Peyer's patch (tissue), 4 donors: ENCODE data around the gene SUPT20H.

Source experiments
- POLR2A ChIP-seq, 2 donors: fragments of 450-650 bp; IDR thresholded peaks; one replicate each; pipeline ENCODE4 v1.5.1; 2017; ENCODE audit warnings: antibody characterized with exemption in 2 of 2, mild to moderate bottlenecking in 2 of 2, moderate library complexity in 2 of 2
- TF ChIP-seq, protein P1 (sequence below), 6 experiments: fragments of 450-650 bp in 4 of 6; fragments of 200-600 bp in 2 of 6; sonication (generic) in 1 of 6; IDR thresholded peaks; one replicate each; pipeline ENCODE4 v1.5.1; 2017 to 2019; ENCODE audit warnings: antibody characterized with exemption in 6 of 6, mild to moderate bottlenecking in 3 of 6, moderate library complexity in 1 of 6

DNA sequence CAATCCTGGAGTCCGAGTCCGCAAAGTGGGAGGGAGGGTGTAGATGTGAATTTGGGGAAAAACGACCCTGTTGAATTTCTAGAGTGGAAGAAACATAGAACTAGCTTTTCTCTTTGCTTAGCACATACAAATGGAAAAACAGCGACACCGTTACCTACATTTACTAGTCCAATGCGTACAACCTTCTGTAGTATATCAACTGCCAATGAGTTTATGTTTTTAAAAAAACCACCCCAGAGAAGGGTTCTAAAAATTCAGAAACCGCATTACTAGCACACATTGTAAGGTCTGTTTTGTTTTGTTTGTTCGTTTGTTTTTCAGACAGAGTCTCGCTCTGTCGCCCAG is 332 bp upstream of the SUPT20H start:
- TF ChIP-seq POLR2A (IDR thresholded peaks at IDR 0.05) = no peak
- TF ChIP-seq, protein P1, sequence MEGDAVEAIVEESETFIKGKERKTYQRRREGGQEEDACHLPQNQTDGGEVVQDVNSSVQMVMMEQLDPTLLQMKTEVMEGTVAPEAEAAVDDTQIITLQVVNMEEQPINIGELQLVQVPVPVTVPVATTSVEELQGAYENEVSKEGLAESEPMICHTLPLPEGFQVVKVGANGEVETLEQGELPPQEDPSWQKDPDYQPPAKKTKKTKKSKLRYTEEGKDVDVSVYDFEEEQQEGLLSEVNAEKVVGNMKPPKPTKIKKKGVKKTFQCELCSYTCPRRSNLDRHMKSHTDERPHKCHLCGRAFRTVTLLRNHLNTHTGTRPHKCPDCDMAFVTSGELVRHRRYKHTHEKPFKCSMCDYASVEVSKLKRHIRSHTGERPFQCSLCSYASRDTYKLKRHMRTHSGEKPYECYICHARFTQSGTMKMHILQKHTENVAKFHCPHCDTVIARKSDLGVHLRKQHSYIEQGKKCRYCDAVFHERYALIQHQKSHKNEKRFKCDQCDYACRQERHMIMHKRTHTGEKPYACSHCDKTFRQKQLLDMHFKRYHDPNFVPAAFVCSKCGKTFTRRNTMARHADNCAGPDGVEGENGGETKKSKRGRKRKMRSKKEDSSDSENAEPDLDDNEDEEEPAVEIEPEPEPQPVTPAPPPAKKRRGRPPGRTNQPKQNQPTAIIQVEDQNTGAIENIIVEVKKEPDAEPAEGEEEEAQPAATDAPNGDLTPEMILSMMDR (IDR thresholded peaks at IDR 0.05) = no peak
